ENCODE measurements around the gene SCNN1B.
"Not testable (repeated sequence)": the region's sequence is repeated elsewhere in the genome, so short reads cannot be mapped to it uniquely, and the experiment has no call there.

SCNN1B gene

DNA sequence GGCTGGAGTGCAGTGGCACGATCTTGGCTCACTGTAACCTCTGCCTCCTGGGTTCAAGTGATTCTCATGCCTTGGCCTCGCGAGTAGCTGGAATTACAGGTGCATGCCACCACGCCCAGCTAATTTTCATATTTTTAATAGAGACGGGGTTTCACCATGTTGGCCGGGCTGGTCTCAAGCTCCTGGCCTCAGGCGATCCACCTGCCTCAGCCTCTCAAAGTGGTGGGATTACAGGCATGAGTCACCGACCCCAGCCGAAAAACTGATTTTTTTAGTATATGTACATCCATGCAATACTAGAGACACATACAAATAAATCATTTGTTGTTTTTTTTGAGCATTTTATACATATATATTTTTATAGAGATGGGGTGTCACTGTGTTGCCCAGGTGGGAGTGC, 79.6 kb downstream of the SCNN1B start:
- DNase-seq: not testable (repeated sequence)

DNA sequence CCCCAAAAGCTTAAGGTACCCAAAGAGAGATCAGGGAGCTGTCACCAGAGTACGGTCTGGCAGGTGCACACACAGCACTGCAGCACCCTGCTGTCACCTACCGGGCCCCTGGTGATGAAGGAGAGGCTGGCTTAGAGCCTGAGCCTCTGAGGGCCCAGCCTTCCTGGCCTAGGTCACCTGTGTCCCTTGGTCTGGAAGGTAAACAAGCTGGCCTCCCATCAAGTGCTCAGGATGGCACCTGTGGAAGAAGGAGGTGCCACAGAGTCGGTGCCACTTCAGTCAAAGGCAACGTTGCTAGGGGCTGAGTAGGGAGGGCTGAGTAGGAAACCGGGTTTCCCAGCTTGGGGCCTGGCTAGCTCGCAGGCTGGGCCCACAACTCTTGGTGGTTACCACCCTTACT, 80.2 kb downstream of the SCNN1B start:
- no peak for DNase-seq

DNA sequence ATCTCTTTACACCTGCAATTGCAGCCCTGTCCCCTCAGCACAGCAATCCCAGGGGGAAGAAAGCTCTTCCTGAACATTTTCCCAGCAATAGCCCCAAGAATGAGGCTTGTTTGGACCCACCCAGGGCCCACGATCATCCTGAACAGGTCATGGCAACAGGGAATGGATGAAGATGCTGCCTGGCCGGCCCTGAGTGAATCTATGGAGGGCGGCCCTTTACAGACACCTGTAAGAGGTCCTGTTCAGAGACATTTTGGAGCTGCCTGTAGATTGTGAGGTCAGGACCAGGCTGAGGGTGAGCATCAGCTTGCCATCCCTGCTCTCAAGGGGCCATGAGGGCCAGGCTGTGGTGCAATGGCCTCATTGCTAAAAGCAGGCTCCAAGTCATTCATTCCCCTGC, 81.8 kb downstream of the SCNN1B start:
- DNase-seq: no peak

DNA sequence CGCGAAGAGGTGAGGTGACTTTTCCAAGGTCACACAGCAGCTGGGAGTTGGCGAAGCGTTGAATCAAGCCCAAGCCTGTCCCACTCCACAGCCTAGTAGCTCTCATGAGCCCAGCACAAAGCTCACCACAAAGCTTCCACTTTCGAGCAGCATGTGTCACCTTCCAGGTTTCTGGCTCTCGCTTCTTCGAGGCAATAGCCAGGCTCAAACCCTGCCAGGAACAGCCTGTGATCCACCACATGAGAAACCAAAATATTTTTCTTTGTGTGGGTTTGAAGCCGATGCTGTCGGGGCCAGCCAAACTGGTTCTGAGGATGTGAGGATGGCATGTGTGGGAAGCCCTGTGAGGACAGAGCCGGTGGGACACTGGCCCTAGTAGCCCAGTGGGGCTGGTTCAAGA, 82.8 kb downstream of the SCNN1B start:
- no peak for DNase-seq

DNA sequence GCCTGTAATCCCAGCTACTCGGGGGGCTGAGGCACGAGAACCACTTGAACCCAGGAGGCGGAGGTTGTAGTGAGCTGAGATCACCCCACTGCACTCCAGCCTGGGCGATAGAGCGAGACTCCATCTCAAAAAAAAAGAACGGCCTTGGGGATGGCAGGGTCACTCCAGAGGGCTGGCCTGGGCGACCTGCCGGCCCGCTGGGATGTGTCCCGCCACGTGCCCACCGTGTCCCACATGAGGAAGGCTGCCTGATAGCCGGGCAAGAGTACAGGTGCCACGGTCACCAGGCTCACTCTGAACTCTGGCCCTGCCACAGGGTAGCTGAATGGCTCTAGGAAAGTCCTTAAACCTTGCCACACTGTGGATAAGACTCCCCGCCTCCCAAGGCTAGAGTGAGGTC, 83.3 kb downstream of the SCNN1B start:
- no peak for DNase-seq

DNA sequence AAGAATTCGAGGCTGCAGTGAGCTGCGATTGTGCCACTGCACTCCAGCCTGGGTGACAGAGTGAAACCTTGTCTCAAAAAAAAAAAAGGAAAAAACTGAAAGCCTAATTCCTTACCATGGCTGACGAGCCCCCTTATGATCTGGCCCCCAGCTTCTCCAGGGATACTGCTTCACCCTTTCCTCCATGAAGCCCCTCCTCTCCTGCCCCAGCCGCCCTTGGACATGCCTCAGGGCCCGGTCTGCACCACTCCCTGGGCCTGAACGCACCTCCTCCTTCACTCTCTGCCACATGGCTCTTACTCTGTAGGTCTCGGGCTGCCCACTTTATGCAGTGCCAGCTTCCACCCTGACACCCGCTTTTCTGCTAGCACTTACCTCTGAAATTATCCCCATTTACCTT, 85.6 kb downstream of the SCNN1B start:
- no peak for DNase-seq

DNA sequence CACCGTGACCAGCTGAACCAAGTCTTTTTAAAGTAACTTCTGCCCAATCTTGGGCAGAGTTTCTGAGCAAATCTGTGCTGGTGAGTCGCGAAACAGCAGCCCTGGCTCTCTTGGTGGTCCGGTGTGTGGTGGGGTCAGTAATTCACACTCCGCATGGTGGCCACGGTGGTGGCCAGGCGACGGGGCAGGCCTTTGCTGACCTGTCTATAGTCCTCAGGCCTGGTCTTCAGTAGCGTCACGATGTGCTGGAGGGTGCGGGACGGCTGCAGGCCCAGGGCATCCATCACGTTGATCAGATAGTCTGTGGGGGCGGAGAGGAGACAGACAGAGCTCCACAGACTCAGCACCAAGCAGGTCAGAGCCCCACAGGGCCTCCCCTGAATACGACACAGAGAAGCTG, 86.7 kb downstream of the SCNN1B start:
- DNase-seq: no peak

DNA sequence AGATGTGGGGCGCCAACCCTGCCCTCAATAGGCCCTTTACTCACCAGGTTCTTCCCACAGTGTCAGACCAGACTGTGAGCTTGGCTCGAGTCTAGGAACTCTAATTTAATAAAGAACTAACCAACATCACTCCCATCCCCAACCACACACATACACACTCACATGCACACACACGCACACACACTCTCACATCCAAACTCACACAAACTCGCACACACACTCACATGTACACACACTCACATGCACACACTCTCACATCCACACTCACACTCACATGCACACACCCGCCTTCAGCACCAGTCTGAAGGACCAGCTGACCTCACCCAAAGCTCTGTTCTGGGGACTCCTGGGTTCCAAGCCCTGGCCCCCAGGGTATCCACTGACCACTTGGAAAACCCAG, 87.1 kb downstream of the SCNN1B start:
- DNase-seq: no peak

DNA sequence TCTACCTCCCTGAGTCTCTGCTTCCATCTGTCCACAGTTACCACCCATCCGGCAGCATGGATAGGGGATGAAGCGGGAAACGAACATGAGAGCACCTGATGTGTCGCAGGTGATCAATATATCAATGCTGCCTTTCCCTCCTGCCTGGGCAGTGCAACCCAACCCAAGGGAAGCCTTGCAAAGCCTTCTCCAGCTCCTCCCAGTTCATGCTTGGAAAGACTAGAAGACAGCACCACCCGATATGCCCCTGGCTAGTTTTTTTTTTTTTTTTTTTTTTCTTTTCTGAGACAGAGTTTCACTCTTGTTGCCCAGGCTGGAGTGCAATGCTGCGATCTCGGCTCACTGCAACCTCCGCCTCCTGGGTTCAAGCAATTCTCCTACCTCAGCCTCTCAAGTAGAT, 87.8 kb downstream of the SCNN1B start:
- not testable (repeated sequence) for DNase-seq

DNA sequence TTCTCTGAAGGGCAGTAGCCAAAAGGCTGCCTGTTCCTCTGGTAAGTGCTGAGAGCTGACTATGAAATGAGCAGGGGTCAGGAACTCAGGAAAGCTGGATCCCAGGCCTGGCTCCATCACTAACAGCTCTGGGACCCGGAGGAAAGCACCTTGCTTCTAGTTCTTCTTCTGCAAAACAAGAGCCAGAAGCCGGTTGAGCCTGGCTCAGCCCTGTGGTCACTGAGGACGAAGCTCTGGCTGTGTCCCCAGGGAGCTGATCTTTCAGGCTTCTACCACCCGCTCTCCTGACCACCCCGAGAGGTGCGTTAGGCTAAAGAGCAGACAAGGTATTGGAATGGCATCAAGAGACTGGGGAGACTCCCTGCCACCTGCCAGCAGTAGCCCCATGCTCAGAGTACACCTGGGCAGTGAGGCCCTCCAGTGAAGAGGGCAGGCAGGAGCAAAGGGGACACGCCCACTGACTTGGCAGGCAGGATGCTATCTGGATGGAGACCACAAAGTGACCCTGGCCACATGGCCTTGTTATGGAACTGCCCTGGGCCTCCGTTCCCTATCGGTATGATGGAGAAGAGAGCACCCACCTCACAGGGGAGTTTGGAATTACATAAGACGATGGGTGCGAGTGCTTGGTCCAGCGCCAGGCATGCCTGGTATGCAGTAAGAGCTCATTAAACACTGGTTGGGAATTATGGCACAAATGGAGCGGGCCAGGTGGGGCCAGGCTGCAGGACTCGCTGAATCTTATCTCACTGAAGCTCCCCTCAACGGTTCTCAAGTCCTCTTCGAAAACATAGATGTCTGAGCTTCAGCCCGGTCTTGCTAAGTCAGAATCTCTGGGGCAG, 89.5 kb downstream of the SCNN1B start:
- no peak for DNase-seq

DNA sequence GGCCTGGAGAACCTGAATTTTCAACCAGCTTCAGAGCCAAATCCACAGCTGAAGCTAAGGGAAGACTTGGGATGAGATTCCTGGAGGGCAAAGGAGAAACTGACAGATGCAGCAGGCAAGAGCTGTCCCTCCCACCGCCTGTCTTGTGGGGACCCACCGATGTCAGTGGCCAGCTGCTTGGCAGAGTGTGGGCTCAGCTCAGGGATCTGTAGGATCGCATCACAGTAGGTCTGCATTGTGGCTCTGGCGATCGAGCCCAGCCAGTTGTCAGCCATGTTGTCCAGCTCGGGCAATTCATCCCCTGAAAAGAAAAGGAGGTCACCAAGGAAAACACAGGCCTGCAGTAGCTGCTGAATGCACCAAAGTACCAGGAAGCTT, 90.1 kb downstream of the SCNN1B start:
- no peak for DNase-seq

DNA sequence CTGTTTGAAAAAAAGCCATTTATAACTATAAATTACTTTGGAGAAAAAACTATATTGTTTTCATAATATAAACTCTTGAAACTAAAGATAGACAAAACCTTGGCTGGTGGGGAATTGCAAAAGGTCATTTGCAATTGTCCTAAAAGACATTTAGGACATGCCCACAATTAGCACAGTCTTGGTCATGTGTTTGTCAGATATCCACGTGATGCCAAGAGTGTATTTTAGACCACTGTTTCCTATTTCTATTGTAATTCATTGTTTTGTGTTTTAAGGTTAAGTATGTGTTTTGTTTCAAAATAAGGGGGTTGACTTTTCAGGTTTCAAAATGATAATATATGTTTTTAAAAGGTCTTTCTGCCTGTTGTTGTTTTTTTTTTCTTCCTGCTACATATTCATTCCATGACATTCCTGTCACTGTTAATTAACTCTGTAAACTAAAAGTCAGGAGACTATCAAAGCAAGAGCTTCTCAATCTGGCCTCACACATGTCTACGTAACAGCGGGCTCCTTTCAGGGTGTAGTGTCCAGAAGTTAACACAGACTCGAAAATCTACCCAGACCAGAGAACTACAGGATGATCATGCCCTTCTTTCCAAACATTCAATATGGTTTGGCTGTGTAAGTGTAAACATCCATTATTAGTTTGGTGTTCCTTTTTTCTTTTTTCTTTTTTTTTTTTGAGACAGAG, 92.2 kb downstream of the SCNN1B start:
- no peak for DNase-seq

DNA sequence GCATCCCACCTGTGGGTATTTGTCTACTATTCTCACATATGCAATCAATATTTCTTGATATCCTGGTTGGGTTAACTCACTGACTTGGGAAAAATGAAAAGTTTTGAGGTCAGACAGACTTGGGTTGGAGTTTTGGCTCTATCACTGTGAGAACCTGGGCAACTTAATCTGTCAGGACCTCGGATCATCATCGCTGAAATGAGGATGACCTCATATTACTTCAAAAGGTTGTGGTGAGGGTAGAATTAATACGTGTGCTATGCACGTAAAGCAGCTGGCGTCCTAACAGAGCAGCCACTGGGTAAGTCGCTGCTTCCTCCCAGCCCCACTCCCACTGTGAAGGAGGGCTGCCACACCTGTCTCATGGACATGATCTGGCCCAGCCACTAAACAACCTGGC, 93.6 kb downstream of the SCNN1B start:
- DNase-seq: no peak

DNA sequence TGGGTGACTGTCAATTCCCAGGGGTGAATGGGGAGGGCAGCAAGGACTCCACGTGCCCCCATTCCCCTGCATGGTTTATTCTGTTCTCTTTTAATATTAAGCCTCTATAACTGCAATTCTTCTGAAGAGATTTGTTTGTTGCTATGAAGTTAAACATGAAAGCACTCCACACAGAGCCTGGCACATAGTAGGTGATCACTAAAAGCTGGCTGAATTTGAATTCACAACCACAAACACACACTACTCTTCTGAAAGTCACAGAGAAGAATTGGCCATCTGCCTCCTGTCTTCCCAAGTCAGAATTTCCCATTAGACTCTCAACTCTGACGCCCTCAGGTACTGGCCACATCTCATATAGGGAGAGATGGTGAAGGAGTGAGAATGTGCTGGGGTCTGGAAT, 95.4 kb downstream of the SCNN1B start:
- DNase-seq: no peak

DNA sequence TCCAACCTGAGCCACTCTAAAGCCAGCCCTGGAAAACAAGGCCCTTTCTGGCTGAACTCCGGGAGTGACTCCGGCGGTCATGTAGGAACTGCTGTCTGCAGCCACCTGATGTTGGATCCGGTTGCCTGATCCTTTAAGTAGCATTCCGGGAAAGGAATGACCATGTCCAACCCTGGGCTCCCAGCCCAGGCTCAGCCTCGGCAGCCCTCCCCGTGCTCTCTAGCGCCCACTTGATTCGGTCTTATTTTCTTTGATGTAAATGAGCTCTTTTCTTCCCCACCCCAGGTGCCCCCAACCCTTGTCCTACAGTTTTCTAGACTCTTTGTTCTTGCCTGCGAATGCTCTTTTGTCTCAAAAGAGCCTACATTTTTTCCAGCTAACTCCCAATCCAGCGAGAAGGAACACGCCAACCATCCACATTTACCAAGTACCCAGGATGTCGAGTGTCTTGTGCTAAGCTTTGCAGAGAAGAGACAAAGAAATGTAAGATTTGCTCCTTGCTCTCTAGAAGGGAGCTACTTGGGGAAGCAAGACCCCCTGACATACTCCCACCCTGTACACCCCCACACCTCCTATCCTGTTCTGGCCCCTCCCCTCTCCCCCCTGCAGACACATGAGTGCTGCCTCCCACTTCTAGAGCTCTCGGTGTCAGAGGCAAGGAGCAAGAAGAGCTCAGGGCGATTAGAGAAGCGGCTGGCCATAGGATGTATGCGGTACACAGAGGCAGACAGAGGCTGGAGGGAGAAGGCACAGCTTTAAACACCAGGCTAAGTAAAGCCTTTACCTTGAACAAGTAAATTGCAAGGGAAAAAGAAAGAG, 97.1 kb downstream of the SCNN1B start:
- no peak for DNase-seq

DNA sequence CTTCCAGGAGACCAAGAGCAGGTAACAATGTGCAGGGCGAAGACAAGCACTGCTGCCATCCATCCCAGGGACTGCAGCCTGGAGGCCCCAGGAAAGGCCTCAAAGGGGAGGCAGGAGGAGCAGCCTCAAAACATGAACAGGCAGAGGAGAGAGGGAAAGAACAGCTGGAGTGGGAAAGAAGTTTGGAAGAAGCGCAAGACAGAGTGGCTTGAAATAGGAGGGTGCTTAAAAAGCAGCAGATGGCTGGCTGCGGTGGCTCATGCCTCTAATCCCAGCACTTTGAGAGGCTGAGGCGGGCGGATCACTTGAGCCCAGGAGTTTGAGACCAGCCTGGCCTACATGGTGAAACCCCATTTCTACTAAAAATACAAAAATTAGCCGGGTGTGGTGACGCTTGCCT, 98.3 kb downstream of the SCNN1B start:
- DNase-seq: not testable (repeated sequence)

DNA sequence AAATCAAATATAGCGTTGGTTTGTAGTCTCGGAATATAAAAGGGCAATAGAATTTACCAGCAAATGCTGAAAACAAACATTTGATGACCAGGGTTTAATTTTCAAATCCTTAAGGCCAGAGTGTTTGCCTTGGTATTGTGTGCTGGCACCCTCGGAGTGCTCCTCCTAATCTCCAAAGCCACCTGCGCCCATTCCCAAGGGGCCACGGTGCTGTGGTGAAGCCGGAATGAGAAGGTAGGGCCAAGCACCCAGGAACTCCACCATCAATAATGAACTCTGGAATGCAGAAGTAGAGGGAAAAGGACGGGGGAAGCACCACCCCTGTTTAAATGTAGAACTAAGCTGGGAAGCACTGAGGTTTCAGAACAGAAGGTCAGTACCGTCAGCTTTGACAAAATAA, 99.0 kb downstream of the SCNN1B start:
- no peak for DNase-seq

DNA sequence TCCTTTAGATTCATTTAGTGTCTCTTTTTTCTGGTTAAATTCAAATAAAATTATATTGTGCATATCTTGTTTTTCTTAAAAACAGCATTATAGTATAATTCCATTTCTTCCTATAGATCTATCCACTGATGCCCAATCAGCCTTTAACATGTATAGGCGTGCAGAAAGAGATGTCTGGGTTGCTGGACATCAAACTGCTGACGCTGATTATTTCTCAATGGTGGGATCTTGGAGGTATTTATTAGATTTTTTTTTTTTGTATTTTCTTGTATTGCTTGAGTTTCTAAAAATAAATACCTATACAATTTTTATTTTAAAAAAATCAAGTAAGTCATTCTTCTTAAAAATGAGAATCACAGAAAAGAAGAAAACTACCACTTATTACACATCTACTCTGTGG, 100.0 kb downstream of the SCNN1B start:
- DNase-seq: no peak

DNA sequence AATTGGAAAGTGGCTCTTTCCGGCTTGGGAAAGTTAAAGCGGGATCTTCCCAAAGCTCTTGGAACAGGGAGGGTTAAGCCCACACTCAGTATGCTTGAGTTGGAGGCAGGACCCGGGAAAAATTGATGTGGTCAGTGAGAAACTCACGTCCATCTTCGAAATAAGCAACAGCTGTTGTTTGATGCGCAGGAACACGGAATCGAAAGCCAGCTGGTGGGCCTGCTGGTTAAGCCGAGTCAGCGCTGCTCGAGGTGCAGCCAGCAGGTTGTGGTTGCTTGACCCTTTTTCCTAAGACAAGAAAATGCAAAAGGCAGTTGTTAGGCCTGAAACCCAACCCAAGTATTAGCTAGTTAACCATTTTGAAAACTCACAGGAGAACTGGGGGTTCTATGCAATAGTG, 101.4 kb downstream of the SCNN1B start:
- no peak for DNase-seq

DNA sequence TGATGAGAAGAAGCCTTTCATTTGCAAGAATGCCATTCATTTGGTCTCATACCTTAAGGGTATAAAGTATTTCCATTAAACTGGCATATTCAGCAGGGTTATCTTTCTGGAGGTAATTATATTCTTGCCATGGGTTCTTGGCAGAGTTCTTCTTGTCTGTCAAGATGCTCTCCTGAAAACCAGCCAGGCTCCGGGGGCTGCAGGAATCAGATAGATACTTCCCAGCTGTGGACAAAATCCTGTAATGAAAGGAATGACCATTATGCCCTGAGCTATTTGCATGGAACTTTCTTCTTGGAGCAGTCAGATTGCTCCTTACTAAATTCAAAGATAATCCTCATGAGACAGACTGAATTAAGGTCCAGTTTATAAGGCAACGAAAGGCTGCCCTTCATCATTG, 103.9 kb downstream of the SCNN1B start:
- no peak for DNase-seq

DNA sequence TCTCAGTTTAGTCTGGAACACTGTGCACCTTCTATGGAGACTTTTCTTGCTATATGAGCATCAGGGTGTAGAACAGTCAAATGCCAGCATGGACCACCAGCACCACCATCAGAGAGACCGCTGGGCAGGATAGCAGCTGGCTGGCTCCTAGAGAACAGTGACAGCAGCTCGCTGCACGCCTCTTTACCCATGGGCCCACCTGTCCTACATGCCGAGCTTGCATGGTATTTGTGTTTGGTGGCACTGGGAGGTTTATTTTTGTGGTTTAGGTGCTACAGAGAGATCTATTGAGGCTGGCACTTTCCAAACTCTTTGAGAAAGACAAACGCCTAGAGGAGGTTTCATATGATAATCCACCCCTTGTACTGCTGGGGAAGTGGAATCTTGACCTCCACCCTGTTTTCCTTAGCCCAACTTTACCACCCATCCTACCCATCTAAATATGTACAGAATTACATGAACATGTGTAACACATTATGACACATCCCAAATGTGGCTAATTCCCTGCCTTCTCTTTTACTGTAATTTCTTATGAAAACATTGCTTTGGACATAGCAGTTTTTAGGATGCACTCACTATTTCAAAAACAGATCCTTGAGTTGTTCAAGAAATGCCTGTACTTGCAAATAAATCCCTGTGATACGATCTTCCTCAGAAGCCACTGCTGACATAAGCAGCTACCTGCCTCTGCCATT, 104.6 kb downstream of the SCNN1B start:
- no peak for DNase-seq

DNA sequence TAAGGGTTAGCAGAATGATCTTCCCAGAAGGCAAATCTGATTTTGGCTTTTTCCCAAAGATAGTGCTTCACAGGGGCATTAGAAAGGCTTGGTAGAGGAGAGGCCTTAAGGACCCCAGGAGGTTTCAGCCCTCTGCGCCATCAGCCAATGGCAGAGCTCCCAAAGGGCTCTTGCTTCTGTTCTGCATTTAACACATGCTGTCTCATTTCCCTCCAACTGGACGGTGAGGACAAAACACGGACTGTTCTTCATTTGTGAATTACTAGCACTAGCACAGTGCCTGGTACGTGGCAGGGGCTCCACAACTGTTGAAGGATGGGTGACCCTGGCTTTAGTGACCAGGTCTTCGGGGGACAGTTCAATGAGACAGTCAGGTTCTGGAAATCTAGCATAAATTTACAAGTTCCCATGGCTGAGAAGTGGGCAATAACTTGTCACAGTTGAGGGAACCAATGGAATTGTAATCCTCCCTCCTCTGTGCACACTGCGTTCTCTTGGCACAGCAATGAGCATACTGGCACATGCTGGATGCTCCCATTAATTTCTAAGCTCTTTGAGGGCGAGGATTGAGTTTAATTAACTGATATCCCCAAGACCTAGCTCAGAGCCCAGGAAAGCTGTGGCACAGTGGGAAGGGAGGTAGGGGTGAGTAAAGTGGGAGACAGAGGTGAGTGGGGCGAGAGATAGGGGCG, 105.5 kb downstream of the SCNN1B start:
- DNase-seq: no peak
